GM18519 (cell line): ENCODE results near the gene MTFP1.
"Not testable (repeated sequence)": the region's sequence is repeated elsewhere in the genome, so short reads cannot be mapped to it uniquely, and the experiment has no call there.

ENCODE experiments used
- ATAC-seq: cut with Tn5 transposase; IDR thresholded peaks from one replicate; pipeline ENCODE4 v1.9.1; 2021; ENCODE audit warnings: mild to moderate bottlenecking, moderate library complexity; ENCODE audit not compliant: unreplicated experiment, low FRiP score

MTFP1 gene

GRCh38 chr22:30401024-30401423 is 24.5 kb upstream of the MTFP1 start:
- ATAC-seq: not testable (repeated sequence)

- ATAC-seq: no peak
These were observed 23.4 kb upstream of the MTFP1 start for GRCh38 chr22:30402028-30402765.

GRCh38 chr22:30402766-30403104 is 22.8 kb upstream of the MTFP1 start:
- not testable (repeated sequence) for ATAC-seq

GRCh38 chr22:30404307-30404706 is 21.3 kb upstream of the MTFP1 start:
- no peak for ATAC-seq

DNA sequence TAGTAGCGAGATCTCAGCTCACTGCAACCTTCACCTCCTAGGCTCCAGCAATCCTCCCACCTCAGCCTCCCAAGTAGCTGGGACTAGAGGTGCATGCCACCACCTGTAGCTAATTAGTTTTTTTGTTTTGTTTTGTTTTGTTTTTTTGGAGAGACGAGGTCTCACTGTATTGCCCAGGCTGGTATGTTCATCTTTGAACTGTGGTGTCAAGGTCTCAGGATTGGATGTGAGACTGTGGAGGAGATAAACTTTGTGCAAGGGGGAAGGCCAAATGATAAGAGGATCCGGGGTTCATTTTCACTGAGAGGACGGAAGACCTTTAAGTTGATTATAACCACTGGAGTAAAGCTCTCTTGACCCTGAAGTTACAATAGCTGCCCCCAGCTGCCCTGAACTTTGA is 19.8 kb upstream of the MTFP1 start:
- ATAC-seq: no peak

DNA sequence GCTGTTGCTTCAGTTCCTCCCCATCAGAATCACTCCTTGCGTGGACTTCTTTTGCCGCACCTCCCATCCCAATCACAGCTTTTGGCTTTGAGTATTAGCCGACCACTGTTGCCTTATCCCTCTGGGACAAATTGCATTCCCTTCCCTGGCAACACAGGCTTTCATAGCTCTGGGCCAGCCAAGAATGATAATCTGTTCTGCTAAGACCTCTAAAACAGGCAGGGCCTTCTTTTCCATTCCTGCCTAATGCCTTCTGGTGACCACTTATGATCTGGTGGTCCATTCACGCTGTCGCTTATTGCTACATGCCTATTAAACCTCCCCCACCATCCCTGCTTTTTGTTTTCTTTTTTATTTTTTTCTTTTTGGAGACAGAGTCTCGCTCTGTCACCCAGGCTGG is 19.2 kb upstream of the MTFP1 start:
- no peak for ATAC-seq

- no peak for ATAC-seq
These were observed 17.0 kb upstream of the MTFP1 start for GRCh38 chr22:30408388-30409102.

DNA sequence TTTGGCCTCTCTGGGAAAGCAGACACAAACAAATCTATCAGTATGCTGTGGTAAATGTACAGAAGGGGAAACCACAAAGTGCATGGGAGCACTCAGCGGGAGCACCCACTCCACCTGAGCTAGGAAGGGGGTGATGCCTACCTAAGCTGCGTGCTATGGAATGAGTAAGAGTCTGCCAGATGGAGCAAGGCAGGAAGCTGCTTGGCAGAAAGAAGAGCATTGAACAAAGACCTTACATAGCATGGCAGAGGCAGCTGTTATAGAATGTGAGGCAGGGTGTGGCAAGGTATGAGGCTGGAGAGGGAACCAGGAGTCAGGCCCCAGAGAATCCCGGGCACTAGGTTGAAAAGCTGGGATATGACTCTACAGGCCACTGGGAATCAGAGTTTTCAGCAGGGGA is 13.8 kb upstream of the MTFP1 start:
- ATAC-seq: no peak

DNA sequence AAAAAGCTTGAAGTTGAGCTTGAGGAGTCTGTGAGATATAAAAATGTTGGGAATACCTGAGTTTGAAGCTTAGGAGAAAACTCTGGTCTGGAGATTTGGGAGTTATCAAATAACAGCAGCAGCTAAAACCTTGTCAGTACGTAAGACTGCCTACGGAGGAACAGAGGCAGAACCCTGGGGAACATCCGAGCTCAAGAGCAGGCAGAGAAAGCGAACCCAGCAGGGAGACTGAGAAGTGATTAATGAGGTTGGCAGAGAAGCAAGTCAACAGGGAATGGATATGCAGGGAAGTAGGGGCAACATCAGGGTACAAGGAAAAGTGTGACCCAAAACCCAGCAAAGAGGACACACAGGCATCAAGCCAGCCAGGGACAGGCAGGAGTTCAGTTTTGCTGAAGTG is 12.6 kb upstream of the MTFP1 start:
- ATAC-seq: no peak

- no peak for ATAC-seq
These were observed 11.6 kb upstream of the MTFP1 start for GRCh38 chr22:30413745-30414524.

DNA sequence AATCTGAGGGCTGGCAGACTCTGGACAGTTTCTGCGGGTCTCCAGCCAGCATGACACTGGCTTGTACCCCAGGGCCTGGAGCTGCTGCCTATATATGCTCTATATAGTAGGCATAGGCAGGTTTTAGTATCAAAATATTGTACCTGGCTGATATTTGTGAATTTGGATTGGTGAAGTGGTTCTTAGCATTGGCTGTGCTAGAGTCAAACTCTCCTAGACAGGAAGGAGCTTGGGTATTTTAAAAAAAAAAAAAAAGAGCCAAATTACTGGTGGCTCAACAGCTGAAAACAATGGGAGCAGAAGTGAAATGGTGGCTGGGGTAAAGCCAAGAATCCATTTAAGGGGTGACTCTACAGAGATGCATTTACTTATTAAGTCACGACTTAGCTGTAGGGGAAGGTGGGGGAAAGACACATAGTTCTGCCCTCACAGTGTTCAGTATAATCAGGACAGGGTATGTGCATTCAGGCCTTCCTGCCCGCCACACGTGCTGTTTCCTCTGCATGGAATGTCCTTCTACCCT is 11.0 kb upstream of the MTFP1 start:
- no peak for ATAC-seq

DNA sequence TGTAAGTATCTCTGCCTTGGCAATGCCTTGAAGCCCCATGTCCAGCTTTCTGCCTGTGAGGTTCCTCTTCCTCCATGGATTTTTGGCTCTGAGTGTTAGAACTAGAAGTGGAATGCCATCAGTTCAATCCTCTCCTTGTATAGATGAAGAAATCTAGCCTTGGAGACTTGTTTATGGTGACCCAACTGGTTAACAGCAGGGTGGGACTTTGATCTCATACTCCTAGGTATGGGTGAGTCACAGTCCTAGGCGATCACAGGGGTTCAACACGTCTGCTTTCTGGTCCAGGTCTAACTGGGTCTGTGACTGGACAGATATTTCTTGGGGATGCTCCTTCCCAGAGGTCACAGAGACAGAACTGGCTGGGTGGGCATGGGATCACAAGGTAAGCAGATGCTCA is 9.2 kb upstream of the MTFP1 start:
- no peak for ATAC-seq

GRCh38 chr22:30416837-30417236 is 8.7 kb upstream of the MTFP1 start:
- no peak for ATAC-seq

GRCh38 chr22:30420347-30421125 is 5.0 kb upstream of the MTFP1 start:
- ATAC-seq: no peak

DNA sequence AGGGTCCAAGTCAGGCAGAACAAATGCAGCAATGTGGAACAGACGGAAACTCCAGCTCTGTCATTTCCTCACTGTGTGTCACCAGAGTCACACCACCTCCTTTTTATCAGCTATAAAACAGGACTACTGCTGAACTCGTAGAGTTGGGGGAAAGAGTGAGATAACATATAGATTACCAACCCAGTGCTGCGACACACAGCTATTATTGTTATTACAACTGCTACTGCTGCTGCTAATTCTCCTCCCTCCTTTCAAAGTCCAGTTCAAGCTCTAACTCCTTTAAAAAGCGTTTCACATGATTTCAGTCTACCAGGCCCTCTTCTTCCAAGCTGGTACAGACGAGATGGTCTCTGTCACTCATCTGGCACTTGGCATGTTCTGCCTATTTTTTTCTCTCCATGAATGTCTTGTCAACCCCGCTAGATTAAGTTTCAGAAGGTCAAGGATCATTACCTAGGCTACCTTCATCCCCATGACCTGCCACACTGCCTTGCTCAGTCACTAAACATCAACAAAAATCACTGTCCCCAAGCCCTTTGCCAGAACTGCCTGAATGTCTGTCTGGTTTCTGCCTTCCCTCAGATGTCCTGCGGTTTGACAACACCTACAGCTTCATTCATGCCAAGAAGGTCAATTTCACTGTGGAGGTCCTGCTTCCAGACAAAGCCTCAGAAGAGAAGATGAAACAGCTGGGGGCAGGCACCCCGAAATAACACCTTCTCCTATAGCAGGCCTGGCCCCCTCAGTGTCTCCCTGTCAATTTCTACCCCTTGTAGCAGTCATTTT is 3.7 kb upstream of the MTFP1 start:
- no peak for ATAC-seq

DNA sequence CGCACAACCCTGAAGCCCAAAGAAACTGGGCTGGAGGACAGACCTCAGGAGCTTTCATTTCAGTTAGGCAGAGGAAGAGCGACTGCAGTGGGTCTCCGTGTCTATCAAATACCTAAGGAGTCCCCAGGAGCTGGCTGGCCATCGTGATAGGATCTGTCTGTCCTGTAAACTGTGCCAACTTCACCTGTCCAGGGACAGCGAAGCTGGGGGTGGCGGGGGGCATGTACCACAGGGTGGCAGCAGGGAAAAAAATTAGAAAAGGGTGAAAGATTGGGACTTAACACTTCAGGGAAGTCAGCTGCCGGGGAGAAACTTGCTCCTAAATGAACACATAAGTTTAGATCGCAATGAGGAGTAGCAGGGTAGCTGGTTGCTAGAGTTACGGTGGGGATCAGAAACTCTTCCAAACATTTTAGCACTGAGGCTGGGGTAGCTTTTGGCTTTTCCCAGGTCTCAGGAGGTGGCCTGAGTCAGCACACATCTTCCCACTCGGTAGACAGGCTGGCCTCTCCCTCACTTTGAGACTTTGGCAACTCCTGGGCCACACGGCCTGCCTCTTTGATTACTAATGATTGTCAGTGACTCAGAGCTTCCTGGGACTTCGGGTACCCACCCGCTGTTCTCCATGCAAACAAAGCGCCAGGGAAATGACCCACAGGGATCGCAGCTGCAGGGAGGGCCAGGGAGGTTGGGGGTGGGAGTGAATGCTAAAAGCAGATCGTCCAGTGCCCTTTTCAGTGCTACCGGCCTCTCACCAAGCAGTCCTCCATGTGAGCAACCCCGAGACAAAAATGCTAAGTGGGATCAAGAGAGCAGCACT is 2.9 kb upstream of the MTFP1 start:
- ATAC-seq: no peak

DNA sequence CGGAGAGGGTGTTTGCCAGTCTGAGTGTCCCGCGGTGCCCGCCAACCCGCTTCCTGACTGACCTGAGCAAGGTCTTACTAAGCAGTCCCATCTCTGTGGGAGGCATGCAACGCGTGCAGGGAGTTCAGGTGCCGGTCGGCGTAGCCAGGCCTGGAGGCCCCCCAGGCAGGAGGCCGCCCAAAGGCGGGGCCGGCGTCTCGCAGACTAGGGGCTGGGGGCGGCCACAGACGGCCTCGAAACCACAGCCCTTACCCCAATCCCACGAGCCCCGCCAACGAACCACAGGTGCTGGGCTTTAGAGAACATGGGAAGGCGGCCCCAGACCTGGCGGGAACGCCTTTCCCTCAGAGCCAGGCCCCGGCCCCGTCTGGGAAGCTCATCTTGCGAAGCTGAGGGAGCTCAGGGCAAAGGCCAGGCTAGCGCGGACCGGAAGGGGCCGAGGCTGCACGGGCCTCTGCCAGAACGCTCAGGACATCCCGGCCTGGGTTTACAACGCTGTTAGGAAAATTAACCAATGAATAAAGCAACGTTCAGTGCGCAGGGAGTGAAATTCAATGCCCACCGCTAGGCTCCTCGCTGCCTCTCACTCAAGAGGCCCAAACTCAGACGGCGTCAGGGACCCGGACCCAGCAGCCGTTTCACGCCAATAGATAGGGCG is 2.1 kb upstream of the MTFP1 start:
- peak; percentile 15 for ATAC-seq

DNA sequence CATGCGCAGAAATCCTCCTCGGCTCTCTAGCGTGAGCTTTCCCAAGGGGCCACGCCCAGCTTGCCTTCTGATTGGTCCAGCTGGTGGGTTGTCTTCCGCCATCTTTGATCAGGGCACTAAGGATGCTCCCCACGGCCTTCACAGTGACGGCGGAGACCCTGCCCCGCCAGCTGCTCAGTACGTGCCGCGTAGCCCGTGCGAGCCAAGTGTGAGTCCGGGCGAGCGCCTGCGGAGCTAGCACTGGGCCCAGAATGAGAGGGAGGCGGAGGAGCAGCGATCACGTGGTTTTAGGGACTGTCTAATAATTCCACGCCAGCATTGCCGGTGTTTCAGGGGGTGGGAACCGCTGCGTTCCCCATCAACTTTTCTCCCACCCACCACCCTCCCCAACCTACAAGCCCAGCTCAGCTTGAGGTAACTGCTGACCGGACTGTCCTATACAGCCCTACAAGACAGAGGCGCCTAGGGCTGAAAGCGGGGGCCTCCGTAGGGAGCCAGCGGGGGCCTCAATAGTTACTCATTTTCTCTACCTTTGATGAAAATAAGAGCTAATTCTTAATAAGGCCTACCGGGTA is 1.5 kb upstream of the MTFP1 start:
- ATAC-seq: peak; percentile 83
